Glutamatergic neuron (in vitro differentiated cells): ENCODE data around the gene ZG16. TPM values are rescaled to one million over a fixed set of nuclear protein-coding genes. Genes with fewer than 3 reads are reported as not detected.
A peak's percentile ranks its signal among the peaks of the same experiment; 100 is the strongest.
"Not testable (repeated sequence)": the region's sequence is repeated elsewhere in the genome, so short reads cannot be mapped to it uniquely, and the experiment has no call there.

Experiments used
- DNase-seq: peaks from one replicate; pipeline ENCODE4 v3.0.0; 2022
- H3K27ac Mint-ChIP-seq: one replicate; pipeline ENCODE4 v1.8.0; 2020; ENCODE audit warnings: mild to moderate bottlenecking, mixed read lengths, inconsistent platforms; ENCODE audit not compliant: unreplicated experiment
- H3K27me3 Mint-ChIP-seq: one replicate; pipeline ENCODE4 v1.8.0; 2020; ENCODE audit warnings: mild to moderate bottlenecking, moderate library complexity, mixed read lengths, inconsistent platforms; ENCODE audit not compliant: unreplicated experiment
- H3K36me3 Mint-ChIP-seq: one replicate; pipeline ENCODE4 v1.8.0; 2020; ENCODE audit warnings: mild to moderate bottlenecking, mixed read lengths, inconsistent platforms; ENCODE audit not compliant: unreplicated experiment
- H3K4me1 Mint-ChIP-seq: one replicate; pipeline ENCODE4 v1.8.0; 2020; ENCODE audit warnings: mild to moderate bottlenecking, low read depth, mixed read lengths, inconsistent platforms; ENCODE audit not compliant: unreplicated experiment
- H3K4me3 Mint-ChIP-seq: one replicate; pipeline ENCODE4 v1.8.0; 2020; ENCODE audit warnings: mild to moderate bottlenecking, mixed read lengths, inconsistent platforms; ENCODE audit not compliant: unreplicated experiment
- H3K9me3 Mint-ChIP-seq: one replicate; pipeline ENCODE4 v1.8.0; 2020; ENCODE audit warnings: mild to moderate bottlenecking, moderate library complexity, mixed read lengths, inconsistent platforms; ENCODE audit not compliant: unreplicated experiment
- CTCF ChIP-seq: fragments of 200-600 bp; sonication (generic); IDR thresholded peaks from one replicate; pipeline ENCODE4 v1.5.0; 2021; ENCODE audit not compliant: partially characterized antibody, unreplicated experiment
- total RNA-seq: library from RNA; stranded (reverse); fragmentation: NEBNext Ultra II Directional; extraction: Animal tissue kit (Norgen Biotek cat#: 25700); gene quantifications from one replicate; pipeline ENCODE4 v1.2.1, GENCODE V29; 2021; ENCODE audit not compliant: unreplicated experiment

The ZG16 gene
- total RNA-seq, 1 donor from 2014 or later: not detected

- H3K27me3 Mint-ChIP-seq: no peaks in the 10 kb centered on the region
- DNase-seq: no peak
- no peak overlapping the region for H3K4me3 Mint-ChIP-seq
- H3K27ac Mint-ChIP-seq: peak overlapping the region; percentile 3
- H3K4me1 Mint-ChIP-seq: no peaks in the 10 kb centered on the region
- no peaks in the 10 kb centered on the region for H3K36me3 Mint-ChIP-seq
- no peaks in the 10 kb centered on the region for H3K9me3 Mint-ChIP-seq
- no peak for TF ChIP-seq CTCF
Observed at GRCh38 chr16:29736112-29736511, 41.9 kb upstream of the ZG16 start.

- no peak overlapping the region for H3K27ac Mint-ChIP-seq
- TF ChIP-seq CTCF: no peak
- H3K36me3 Mint-ChIP-seq: no peaks in the 10 kb centered on the region
- no peak overlapping the region for H3K4me3 Mint-ChIP-seq
- H3K27me3 Mint-ChIP-seq: no peaks in the 10 kb centered on the region
- H3K9me3 Mint-ChIP-seq: no peaks in the 10 kb centered on the region
- DNase-seq: no peak
- H3K4me1 Mint-ChIP-seq: no peaks in the 10 kb centered on the region
Observed at GRCh38 chr16:29736764-29737163, 41.3 kb upstream of the ZG16 start.

GRCh38 chr16:29737713-29738112 is 40.3 kb upstream of the ZG16 start:
- no peak for TF ChIP-seq CTCF
- H3K27me3 Mint-ChIP-seq: no peaks in the 10 kb centered on the region
- DNase-seq: no peak
- no peaks in the 10 kb centered on the region for H3K4me1 Mint-ChIP-seq
- no peak overlapping the region for H3K27ac Mint-ChIP-seq
- no peaks in the 10 kb centered on the region for H3K9me3 Mint-ChIP-seq
- H3K36me3 Mint-ChIP-seq: no peaks in the 10 kb centered on the region
- no peak overlapping the region for H3K4me3 Mint-ChIP-seq

GRCh38 chr16:29738514-29738913 is 39.5 kb upstream of the ZG16 start:
- Mint-ChIP-seq H3K4me1 (no peaks in the 10 kb centered on the region), H3K4me3 (no peak overlapping the region), H3K27me3 (no peaks in the 10 kb centered on the region), H3K27ac (no peak overlapping the region), H3K9me3 (no peaks in the 10 kb centered on the region), H3K36me3 (no peaks in the 10 kb centered on the region)
- TF ChIP-seq CTCF: no peak
- no peak for DNase-seq

GRCh38 chr16:29739927-29740629 is 38.0 kb upstream of the ZG16 start:
- H3K36me3 Mint-ChIP-seq, H3K4me3 Mint-ChIP-seq, H3K4me1 Mint-ChIP-seq, DNase-seq, H3K9me3 Mint-ChIP-seq, H3K27ac Mint-ChIP-seq, H3K27me3 Mint-ChIP-seq: not testable (repeated sequence)

GRCh38 chr16:29740630-29741015 is 37.4 kb upstream of the ZG16 start:
- not testable (repeated sequence) for H3K36me3 Mint-ChIP-seq, H3K4me3 Mint-ChIP-seq, DNase-seq, H3K27ac Mint-ChIP-seq, H3K9me3 Mint-ChIP-seq, H3K27me3 Mint-ChIP-seq, H3K4me1 Mint-ChIP-seq
